Neural cell (in vitro differentiated cells): ENCODE results near the gene NFKBIL1. TPM values are rescaled to one million over a fixed set of nuclear protein-coding genes. Genes with fewer than 3 reads are reported as not detected.

Experiments
- H2AFZ ChIP-seq: fragments of 200-600, 300-800 bp; sonication (generic), shearing (Covaris generic); 2 replicates; pipeline ENCODE4 v1.6.0; 2014; ENCODE audit warnings: low read depth, mild to moderate bottlenecking, antibody characterized with exemption, low read length, moderate library complexity
- H3F3A ChIP-seq: fragments of 200-600 bp; shearing (Covaris generic); 2 replicates; pipeline ENCODE4 v1.6.1; 2016; ENCODE audit warnings: mild to moderate bottlenecking, moderate library complexity, mixed read lengths, antibody characterized with exemption, low read length; ENCODE audit not compliant: insufficient read depth, poor library complexity, severe bottlenecking
- H3K27ac ChIP-seq: fragments of 200-600, 300-800 bp; sonication (generic), shearing (Covaris generic); 2 replicates; pipeline ENCODE4 v1.5.1; 2014; ENCODE audit warnings: mild to moderate bottlenecking, low read length, moderate library complexity
- H3K27me3 ChIP-seq: fragments of 300-800, 200-600 bp; sonication (generic), shearing (Covaris generic); 2 replicates; pipeline ENCODE4 v1.6.0; 2014; ENCODE audit warnings: mild to moderate bottlenecking, low read depth, low read length, moderate library complexity; ENCODE audit not compliant: insufficient read depth
- H3K36me3 ChIP-seq: fragments of 300-800, 200-600 bp; sonication (generic), shearing (Covaris generic); 2 replicates; pipeline ENCODE4 v1.5.1; 2014; ENCODE audit warnings: mild to moderate bottlenecking, antibody characterized with exemption, low read length, moderate library complexity; ENCODE audit not compliant: insufficient read depth
- H3K4me2 ChIP-seq: fragments of 300-800, 200-600 bp; sonication (generic), shearing (Covaris generic); 2 replicates; pipeline ENCODE4 v1.6.0; 2014; ENCODE audit warnings: mild to moderate bottlenecking, low read length
- H3K4me3 ChIP-seq: fragments of 300-800, 200-600 bp; sonication (generic), shearing (Covaris generic); 2 replicates; pipeline ENCODE4 v1.5.1; 2014; ENCODE audit warnings: mild to moderate bottlenecking, low read length, moderate library complexity
- H3K79me2 ChIP-seq: fragments of 200-600 bp; shearing (Covaris generic); replicated peaks from 2 replicates; pipeline ENCODE4 v1.6.0; 2014; ENCODE audit warnings: mild to moderate bottlenecking, low read length, moderate library complexity; ENCODE audit not compliant: insufficient read depth
- H3K9ac ChIP-seq: fragments of 300-800, 200-600 bp; sonication (generic), shearing (Covaris generic); 2 replicates; pipeline ENCODE4 v1.6.1; 2016; ENCODE audit warnings: mild to moderate bottlenecking, low read length, mixed read lengths
- H3K9me2 ChIP-seq: fragments of 200-600 bp; shearing (Covaris generic); 2 replicates; pipeline ENCODE4 v1.6.1; 2016; ENCODE audit warnings: mild to moderate bottlenecking, low read length, mixed read lengths; ENCODE audit not compliant: insufficient read depth
- H3K9me3 ChIP-seq: fragments of 200-600, 300-800 bp; sonication (generic), shearing (Covaris generic); 2 replicates; pipeline ENCODE4 v1.6.1; 2016; ENCODE audit warnings: mild to moderate bottlenecking, mixed run types, low read length, moderate library complexity, mixed read lengths
- H4K20me1 ChIP-seq: fragments of 200-600 bp; shearing (Covaris generic); 2 replicates; pipeline ENCODE4 v1.6.1; 2016; ENCODE audit warnings: mild to moderate bottlenecking, mixed run types; ENCODE audit not compliant: insufficient read depth
- EP300 ChIP-seq: fragments of 450-650 bp; conservative IDR thresholded peaks from 2 replicates; pipeline ENCODE4 v1.6.1; 2014; ENCODE audit warnings: antibody characterized with exemption, mild to moderate bottlenecking, moderate library complexity; ENCODE audit not compliant: poor library complexity, severe bottlenecking
- EZH2 ChIP-seq: fragments of 200-600, 300-800 bp; shearing (Covaris generic), sonication (generic); IDR thresholded peaks from 2 replicates; pipeline ENCODE4 v1.6.1; 2014; ENCODE audit warnings: antibody characterized with exemption, low read length, borderline replicate concordance, mild to moderate bottlenecking; ENCODE audit not compliant: insufficient read depth, poor library complexity, severe bottlenecking
- MXI1 ChIP-seq: fragments of 450-650 bp; conservative IDR thresholded peaks from 2 replicates; pipeline ENCODE4 v1.6.1; 2014; ENCODE audit warnings: antibody characterized with exemption, mild to moderate bottlenecking; ENCODE audit not compliant: poor library complexity, severe bottlenecking
- POLR2AphosphoS5 ChIP-seq: IDR thresholded peaks from 2 replicates; pipeline ENCODE4 v1.6.1; 2012
- RAD21 ChIP-seq: fragments of 450-650 bp; conservative IDR thresholded peaks from 2 replicates; pipeline ENCODE4 v1.6.1; 2014; ENCODE audit warnings: antibody characterized with exemption, mild to moderate bottlenecking, moderate library complexity
- SMC3 ChIP-seq: fragments of 450-650 bp; conservative IDR thresholded peaks from 2 replicates; pipeline ENCODE4 v1.6.1; 2014; ENCODE audit warnings: antibody characterized with exemption, mild to moderate bottlenecking, moderate library complexity; ENCODE audit not compliant: poor library complexity
- TAF1 ChIP-seq: IDR thresholded peaks from 2 replicates; pipeline ENCODE4 v1.6.1; 2012; ENCODE audit warnings: low read depth
- polyA plus RNA-seq: library from polyadenylated mRNA; depleted of rRNA; stranded (reverse); fragments of >200 nt; gene quantifications from 2 replicates; pipeline ENCODE4 v1.2.3, GENCODE V29; 2014
- small RNA-seq, 3 experiments: library from RNA; depleted of rRNA; stranded (forward); fragments of <200 nt; gene quantifications; one replicate each; pipeline ENCODE3, GENCODE V24; 2012
- TF ChIP-seq, protein P1 (sequence below): IDR thresholded peaks from 2 replicates; pipeline ENCODE4 v1.6.1; 2012; ENCODE audit warnings: borderline replicate concordance
- TF ChIP-seq, protein P2 (sequence below): fragments of 450-650 bp; IDR thresholded peaks from 2 replicates; pipeline ENCODE4 v1.5.1; 2014; ENCODE audit warnings: antibody characterized with exemption, mild to moderate bottlenecking, moderate library complexity; ENCODE audit not compliant: poor library complexity, severe bottlenecking

The NFKBIL1 gene
- polyA plus RNA-seq, 1 donor from 2014 or later = 88.7 TPM

DNA sequence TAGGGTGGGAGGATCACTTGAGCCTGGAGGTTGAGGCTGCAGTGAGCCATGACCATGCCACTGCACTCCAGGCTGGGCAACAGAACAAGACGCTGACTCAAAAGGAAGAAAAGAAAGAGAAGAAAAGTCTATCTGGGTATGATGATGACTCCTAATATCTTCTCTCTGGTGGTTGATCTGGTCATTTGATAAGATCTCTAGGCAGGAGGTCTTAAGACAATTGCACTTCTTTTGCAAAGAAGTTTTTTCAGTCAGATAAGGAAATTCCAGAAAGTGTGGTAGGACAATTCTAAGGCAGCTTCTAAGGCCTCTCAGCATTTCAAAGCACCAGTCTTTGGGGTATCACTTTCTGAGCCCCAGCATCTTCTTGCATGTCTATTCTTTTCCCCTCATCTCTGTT, 59.9 kb downstream of the NFKBIL1 start:
- Histone ChIP-seq H3K4me2 (no peak overlapping the region), H4K20me1 (no peaks in the 10 kb centered on the region), H2AFZ (no peak overlapping the region), H3K9me2 (no peaks in the 10 kb centered on the region), H3K9ac (no peak overlapping the region), H3F3A (no peaks in the 10 kb centered on the region), H3K4me3 (no peak overlapping the region), H3K9me3 (no peaks in the 10 kb centered on the region), H3K27ac (no peak overlapping the region), H3K36me3 (no peaks in the 10 kb centered on the region), H3K79me2 (no peaks in the 10 kb centered on the region), H3K27me3 (no peaks in the 10 kb centered on the region)
- TF ChIP-seq TAF1 (no peak), MXI1 (no peak), EZH2 (no peak), EP300 (no peak), POLR2AphosphoS5 (no peak), SMC3 (no peak), RAD21 (no peak)
- TF ChIP-seq, protein P1, sequence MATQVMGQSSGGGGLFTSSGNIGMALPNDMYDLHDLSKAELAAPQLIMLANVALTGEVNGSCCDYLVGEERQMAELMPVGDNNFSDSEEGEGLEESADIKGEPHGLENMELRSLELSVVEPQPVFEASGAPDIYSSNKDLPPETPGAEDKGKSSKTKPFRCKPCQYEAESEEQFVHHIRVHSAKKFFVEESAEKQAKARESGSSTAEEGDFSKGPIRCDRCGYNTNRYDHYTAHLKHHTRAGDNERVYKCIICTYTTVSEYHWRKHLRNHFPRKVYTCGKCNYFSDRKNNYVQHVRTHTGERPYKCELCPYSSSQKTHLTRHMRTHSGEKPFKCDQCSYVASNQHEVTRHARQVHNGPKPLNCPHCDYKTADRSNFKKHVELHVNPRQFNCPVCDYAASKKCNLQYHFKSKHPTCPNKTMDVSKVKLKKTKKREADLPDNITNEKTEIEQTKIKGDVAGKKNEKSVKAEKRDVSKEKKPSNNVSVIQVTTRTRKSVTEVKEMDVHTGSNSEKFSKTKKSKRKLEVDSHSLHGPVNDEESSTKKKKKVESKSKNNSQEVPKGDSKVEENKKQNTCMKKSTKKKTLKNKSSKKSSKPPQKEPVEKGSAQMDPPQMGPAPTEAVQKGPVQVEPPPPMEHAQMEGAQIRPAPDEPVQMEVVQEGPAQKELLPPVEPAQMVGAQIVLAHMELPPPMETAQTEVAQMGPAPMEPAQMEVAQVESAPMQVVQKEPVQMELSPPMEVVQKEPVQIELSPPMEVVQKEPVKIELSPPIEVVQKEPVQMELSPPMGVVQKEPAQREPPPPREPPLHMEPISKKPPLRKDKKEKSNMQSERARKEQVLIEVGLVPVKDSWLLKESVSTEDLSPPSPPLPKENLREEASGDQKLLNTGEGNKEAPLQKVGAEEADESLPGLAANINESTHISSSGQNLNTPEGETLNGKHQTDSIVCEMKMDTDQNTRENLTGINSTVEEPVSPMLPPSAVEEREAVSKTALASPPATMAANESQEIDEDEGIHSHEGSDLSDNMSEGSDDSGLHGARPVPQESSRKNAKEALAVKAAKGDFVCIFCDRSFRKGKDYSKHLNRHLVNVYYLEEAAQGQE = no peak
- TF ChIP-seq, protein P2, sequence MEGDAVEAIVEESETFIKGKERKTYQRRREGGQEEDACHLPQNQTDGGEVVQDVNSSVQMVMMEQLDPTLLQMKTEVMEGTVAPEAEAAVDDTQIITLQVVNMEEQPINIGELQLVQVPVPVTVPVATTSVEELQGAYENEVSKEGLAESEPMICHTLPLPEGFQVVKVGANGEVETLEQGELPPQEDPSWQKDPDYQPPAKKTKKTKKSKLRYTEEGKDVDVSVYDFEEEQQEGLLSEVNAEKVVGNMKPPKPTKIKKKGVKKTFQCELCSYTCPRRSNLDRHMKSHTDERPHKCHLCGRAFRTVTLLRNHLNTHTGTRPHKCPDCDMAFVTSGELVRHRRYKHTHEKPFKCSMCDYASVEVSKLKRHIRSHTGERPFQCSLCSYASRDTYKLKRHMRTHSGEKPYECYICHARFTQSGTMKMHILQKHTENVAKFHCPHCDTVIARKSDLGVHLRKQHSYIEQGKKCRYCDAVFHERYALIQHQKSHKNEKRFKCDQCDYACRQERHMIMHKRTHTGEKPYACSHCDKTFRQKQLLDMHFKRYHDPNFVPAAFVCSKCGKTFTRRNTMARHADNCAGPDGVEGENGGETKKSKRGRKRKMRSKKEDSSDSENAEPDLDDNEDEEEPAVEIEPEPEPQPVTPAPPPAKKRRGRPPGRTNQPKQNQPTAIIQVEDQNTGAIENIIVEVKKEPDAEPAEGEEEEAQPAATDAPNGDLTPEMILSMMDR = no peak

Small RNA genes within 50 kb of the gene (small RNA-seq; reads per million reads assigned to genes)
- 0 reads per million in 3 experiments for gene AL663061.1
- gene SNORD117 = 646 to 1,037 (median 928) reads per million in 3 experiments
- gene SNORD84 = 0 reads per million in 3 experiments

Other genes with a start within 250 kb of the NFKBIL1 start
- 9.4 and 9.8 TPM in 2 replicates for gene HLA-B, start 190.4 kb upstream of the NFKBIL1 start, polyA plus RNA-seq
- gene MICA, start 144.0 kb upstream of the NFKBIL1 start, polyA plus RNA-seq = 0.32 and 0.87 TPM in 2 replicates
- 0.14 TPM in 1 of 2 replicates, not detected in the other for gene MICB, start 49.5 kb upstream of the NFKBIL1 start, polyA plus RNA-seq
- not detected in 2 replicates for gene MCCD1, start 18.6 kb upstream of the NFKBIL1 start, polyA plus RNA-seq
- gene DDX39B, start 5.6 kb upstream of the NFKBIL1 start, polyA plus RNA-seq = 313 and 371 TPM in 2 replicates
- gene ATP6V1G2, start 1.0 kb upstream of the NFKBIL1 start, polyA plus RNA-seq = 56.7 and 76.7 TPM in 2 replicates
- gene LTA, start 24.7 kb downstream of the NFKBIL1 start, polyA plus RNA-seq = 0.56 TPM in 1 of 2 replicates, not detected in the other
- not detected in 2 replicates for gene TNF, start 28.0 kb downstream of the NFKBIL1 start, polyA plus RNA-seq
- not detected in 2 replicates for gene LTB, start 34.8 kb downstream of the NFKBIL1 start, polyA plus RNA-seq
- not detected in 2 replicates for gene LST1, start 38.7 kb downstream of the NFKBIL1 start, polyA plus RNA-seq
- gene NCR3, start 45.4 kb downstream of the NFKBIL1 start, polyA plus RNA-seq = not detected in 2 replicates
- gene AIF1, start 67.6 kb downstream of the NFKBIL1 start, polyA plus RNA-seq = not detected in 2 replicates
- 39.9 and 51.0 TPM in 2 replicates for gene PRRC2A, start 73.1 kb downstream of the NFKBIL1 start, polyA plus RNA-seq
- 203 and 204 TPM in 2 replicates for gene BAG6, start 105.1 kb downstream of the NFKBIL1 start, polyA plus RNA-seq
- gene APOM, start 108.3 kb downstream of the NFKBIL1 start, polyA plus RNA-seq = 1.3 and 4.4 TPM in 2 replicates
- gene C6orf47, start 113.2 kb downstream of the NFKBIL1 start, polyA plus RNA-seq = 17.2 and 24.3 TPM in 2 replicates
- gene GPANK1, start 117.4 kb downstream of the NFKBIL1 start, polyA plus RNA-seq = 18.4 and 21.9 TPM in 2 replicates
- 130 and 135 TPM in 2 replicates for gene CSNK2B, start 118.5 kb downstream of the NFKBIL1 start, polyA plus RNA-seq
- gene LY6G5B, start 122.4 kb downstream of the NFKBIL1 start, polyA plus RNA-seq = 4.0 and 7.7 TPM in 2 replicates
- 13.4 and 26.6 TPM in 2 replicates for gene LY6G5C, start 133.5 kb downstream of the NFKBIL1 start, polyA plus RNA-seq
- 130 and 154 TPM in 2 replicates for gene ABHD16A, start 155.7 kb downstream of the NFKBIL1 start, polyA plus RNA-seq
- gene LY6G6F, start 159.3 kb downstream of the NFKBIL1 start, polyA plus RNA-seq = not detected in 2 replicates
- gene LY6G6D, start 167.7 kb downstream of the NFKBIL1 start, polyA plus RNA-seq = not detected in 2 replicates
- gene LY6G6C, start 174.1 kb downstream of the NFKBIL1 start, polyA plus RNA-seq = 0.78 and 0.88 TPM in 2 replicates
- gene MPIG6B, start 175.8 kb downstream of the NFKBIL1 start, polyA plus RNA-seq = not detected in 2 replicates
- gene DDAH2, start 181.7 kb downstream of the NFKBIL1 start, polyA plus RNA-seq = 386 and 410 TPM in 2 replicates
- 5.5 and 5.7 TPM in 2 replicates for gene CLIC1, start 188.9 kb downstream of the NFKBIL1 start, polyA plus RNA-seq
- 5.1 and 7.8 TPM in 2 replicates for gene MSH5, start 192.4 kb downstream of the NFKBIL1 start, polyA plus RNA-seq
- 1.3 TPM in 1 of 2 replicates, not detected in the other for gene SAPCD1, start 215.0 kb downstream of the NFKBIL1 start, polyA plus RNA-seq
- 5.3 and 5.7 TPM in 2 replicates for gene VWA7, start 229.7 kb downstream of the NFKBIL1 start, polyA plus RNA-seq
- 40.9 and 49.4 TPM in 2 replicates for gene VARS1, start 248.1 kb downstream of the NFKBIL1 start, polyA plus RNA-seq